ENCODE results near the gene MACROD1.
A peak's percentile ranks its signal among the peaks of the same experiment; 100 is the strongest.

Gene MACROD1

GRCh38 chr11:64062185-64063039, 103.5 kb downstream of the MACROD1 start:
- TF ChIP-seq, protein P1, sequence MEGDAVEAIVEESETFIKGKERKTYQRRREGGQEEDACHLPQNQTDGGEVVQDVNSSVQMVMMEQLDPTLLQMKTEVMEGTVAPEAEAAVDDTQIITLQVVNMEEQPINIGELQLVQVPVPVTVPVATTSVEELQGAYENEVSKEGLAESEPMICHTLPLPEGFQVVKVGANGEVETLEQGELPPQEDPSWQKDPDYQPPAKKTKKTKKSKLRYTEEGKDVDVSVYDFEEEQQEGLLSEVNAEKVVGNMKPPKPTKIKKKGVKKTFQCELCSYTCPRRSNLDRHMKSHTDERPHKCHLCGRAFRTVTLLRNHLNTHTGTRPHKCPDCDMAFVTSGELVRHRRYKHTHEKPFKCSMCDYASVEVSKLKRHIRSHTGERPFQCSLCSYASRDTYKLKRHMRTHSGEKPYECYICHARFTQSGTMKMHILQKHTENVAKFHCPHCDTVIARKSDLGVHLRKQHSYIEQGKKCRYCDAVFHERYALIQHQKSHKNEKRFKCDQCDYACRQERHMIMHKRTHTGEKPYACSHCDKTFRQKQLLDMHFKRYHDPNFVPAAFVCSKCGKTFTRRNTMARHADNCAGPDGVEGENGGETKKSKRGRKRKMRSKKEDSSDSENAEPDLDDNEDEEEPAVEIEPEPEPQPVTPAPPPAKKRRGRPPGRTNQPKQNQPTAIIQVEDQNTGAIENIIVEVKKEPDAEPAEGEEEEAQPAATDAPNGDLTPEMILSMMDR (IDR thresholded peaks at IDR 0.05; ENCODE audit: low read depth, low read length) = no peak
- H3K4me3 ChIP-seq (ENCODE audit: low read depth, low read length) = no peak overlapping the region

DNA sequence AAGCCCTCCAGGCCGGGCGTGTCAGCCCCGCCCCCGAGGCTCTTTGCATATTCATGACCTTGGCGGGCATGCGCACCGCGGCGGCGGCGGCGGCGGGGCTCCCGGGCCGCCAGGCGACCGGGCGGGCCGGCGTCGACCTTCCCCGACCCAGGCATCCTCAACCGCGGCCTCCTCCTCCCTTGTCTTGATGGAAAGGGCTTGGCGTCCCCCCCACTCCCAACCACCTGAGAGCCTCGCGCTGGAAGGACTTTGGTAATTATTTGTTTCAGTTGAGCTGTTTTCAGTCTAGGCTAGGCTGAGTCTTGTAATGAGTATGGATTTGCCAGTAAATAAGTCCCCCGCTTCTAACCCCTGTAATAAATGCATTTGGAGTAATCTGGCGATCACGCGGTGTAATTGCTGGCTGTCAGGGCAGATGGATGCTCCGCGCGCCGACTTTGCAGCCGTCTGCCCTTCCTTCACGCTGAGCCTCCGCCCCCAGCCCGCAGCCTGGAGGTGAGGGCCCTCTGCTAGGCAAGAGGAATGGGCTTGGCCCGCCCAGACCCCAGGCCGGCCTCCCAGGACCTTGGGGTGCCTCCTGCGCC, 105.0 kb downstream of the MACROD1 start:
- peak overlapping the region; percentile 45 for H3K4me3 ChIP-seq (ENCODE audit: low read depth, low read length)
- TF ChIP-seq, protein P1 (IDR thresholded peaks at IDR 0.05; ENCODE audit: low read depth, low read length) = no peak

DNA sequence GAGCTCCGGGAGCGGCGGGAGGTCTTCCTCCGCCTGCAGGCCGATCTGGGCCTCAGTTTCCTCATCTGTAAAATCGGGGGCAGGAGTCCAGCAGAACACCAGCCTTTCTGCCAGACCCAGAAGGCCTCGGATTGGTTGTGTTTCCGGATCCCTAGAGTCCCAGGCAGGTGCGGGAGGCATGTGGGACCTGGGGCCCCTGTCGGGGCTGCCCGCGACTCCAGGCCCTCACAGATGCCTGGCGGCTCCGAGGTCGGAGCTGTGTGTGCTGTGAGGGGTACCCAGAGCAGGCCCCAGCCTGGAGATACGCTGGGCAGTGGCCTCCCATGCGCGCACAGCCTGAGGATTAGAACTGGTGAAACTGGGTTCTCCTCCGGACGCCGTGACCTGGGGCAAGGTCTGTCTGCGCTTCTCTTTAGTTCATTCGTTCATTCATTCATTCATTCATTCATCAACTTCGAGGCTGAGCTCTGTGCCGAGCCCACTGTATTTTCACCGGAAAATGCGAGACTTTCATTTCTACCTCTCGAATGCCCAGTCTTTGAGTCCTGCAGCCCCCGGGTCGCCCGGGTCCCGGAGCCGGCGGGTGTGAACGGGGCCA, 105.6 kb downstream of the MACROD1 start:
- peak overlapping the region; percentile 45 for H3K4me3 ChIP-seq (ENCODE audit: low read depth, low read length)
- TF ChIP-seq, protein P1 (IDR thresholded peaks at IDR 0.05; ENCODE audit: low read depth, low read length) = no peak

GRCh38 chr11:64059339-64060140, 106.4 kb downstream of the MACROD1 start:
- H3K4me3 ChIP-seq (ENCODE audit: low read depth, low read length) = no peak overlapping the region
- TF ChIP-seq, protein P1 (IDR thresholded peaks at IDR 0.05; ENCODE audit: low read depth, low read length) = no peak

DNA sequence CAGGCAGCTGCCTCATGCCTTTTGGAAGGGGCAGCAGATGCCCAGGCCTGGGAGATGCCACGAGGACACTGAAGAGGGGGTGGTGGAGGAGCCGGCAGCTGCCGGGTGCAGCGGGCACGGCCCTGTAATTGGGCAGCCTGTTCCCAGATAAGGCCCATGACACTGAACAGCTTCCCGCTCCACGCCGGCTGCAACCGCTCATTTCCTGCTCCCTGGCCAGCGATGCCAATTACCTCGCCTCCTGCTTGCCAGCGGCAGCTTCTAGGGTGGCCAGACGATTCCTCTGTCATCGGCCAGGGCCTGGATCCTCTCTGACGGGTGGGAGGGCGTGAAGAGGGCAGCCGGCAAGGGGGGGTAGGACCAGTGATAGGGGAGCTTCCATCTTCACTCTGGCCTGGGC, 107.4 kb downstream of the MACROD1 start:
- no peak overlapping the region for H3K4me3 ChIP-seq (ENCODE audit: low read depth, low read length)
- TF ChIP-seq, protein P1 (IDR thresholded peaks at IDR 0.05; ENCODE audit: low read depth, low read length) = no peak

- TF ChIP-seq, protein P1 (IDR thresholded peaks at IDR 0.05; ENCODE audit: low read depth, low read length) = no peak
- no peak overlapping the region for H3K4me3 ChIP-seq (ENCODE audit: low read depth, low read length)
These were observed 108.0 kb downstream of the MACROD1 start for GRCh38 chr11:64057890-64058289.
